AG04449 (cell line): ENCODE results near the gene PF4V1.

Experiments
- CTCF ChIA-PET: fragments of 350-600 bp; formaldehyde crosslinking; extraction: SDS; loops from one replicate; lab custom pipeline; 2021; ENCODE audit warnings: antibody characterized with exemption; lab: Yijun Ruan, JAX
- POLR2A ChIA-PET: fragments of 400-600, 350-600 bp; formaldehyde crosslinking; extraction: SDS; loops from one replicate; lab custom pipeline; 2020; ENCODE audit warnings: antibody characterized with exemption, inconsistent platforms; lab: Yijun Ruan, JAX
- DNase-seq: peaks from one replicate; pipeline ENCODE4 v3.0.0-alpha.2; 2010; ENCODE audit warnings: low read depth, low spot score
- H3K4me3 ChIP-seq: 2 replicates; pipeline ENCODE4 v1.5.1; 2011; ENCODE audit warnings: low read depth, mild to moderate bottlenecking, control low read depth, low read length
- CTCF ChIP-seq: IDR thresholded peaks from one replicate; pipeline ENCODE4 v1.5.1; 2011; ENCODE audit warnings: mild to moderate bottlenecking, moderate library complexity, low read length, control low read depth, inconsistent platforms; ENCODE audit not compliant: insufficient read depth; ENCODE audit errors: missing control alignments

Gene PF4V1

GRCh38 chr4:73841243-73841925, 11.7 kb upstream of the PF4V1 start:
- ChIA-PET POLR2A (no interaction called here), CTCF (no interaction called here)
- no peak for TF ChIP-seq CTCF
- DNase-seq: no peak
- no peak overlapping the region for H3K4me3 ChIP-seq

GRCh38 chr4:73842696-73843095, 10.4 kb upstream of the PF4V1 start:
- ChIA-PET CTCF (interaction anchor here (1.1 kb wide), 1 partner anchor 12 kb away, joined by 3 read pairs; no protein-coding TSS in a partner anchor), POLR2A (no interaction called here)
- H3K4me3 ChIP-seq: no peak overlapping the region
- no peak for DNase-seq
- no peak for TF ChIP-seq CTCF

- no peak for TF ChIP-seq CTCF
- no peak overlapping the region for H3K4me3 ChIP-seq
- POLR2A ChIA-PET: interaction anchor here (0.6 to 0.7 kb wide), 2 partner anchors 37 to 139 kb away, joined by 3 to 5 read pairs; no protein-coding TSS in a partner anchor
- CTCF ChIA-PET: interaction anchor here (1.0 to 1.9 kb wide), 5 partner anchors 9 to 181 kb away, joined by 3 to 6 read pairs (median 4); partner anchors contain the start of gene PF4V1
- DNase-seq: no peak
Measured at GRCh38 chr4:73843369-73843768, 9.7 kb upstream of the PF4V1 start.

GRCh38 chr4:73844345-73844744, 8.8 kb upstream of the PF4V1 start:
- no peak for DNase-seq
- POLR2A ChIA-PET: no interaction called here
- CTCF ChIA-PET: interaction anchor here (1.0 to 1.9 kb wide), 3 partner anchors 75 to 182 kb away, joined by 4 to 5 read pairs (median 4); no protein-coding TSS in a partner anchor
- no peak overlapping the region for H3K4me3 ChIP-seq
- no peak for TF ChIP-seq CTCF

GRCh38 chr4:73844806-73845205, 8.3 kb upstream of the PF4V1 start:
- no peak for TF ChIP-seq CTCF
- H3K4me3 ChIP-seq: no peak overlapping the region
- ChIA-PET POLR2A (no interaction called here), CTCF (interaction anchor here (1.9 kb wide), 1 partner anchor 183 kb away, joined by 5 read pairs; no protein-coding TSS in a partner anchor)
- DNase-seq: no peak

- CTCF ChIA-PET: interaction anchor here (1.2 kb wide), 1 partner anchor 287 kb away, joined by 3 read pairs; no protein-coding TSS in a partner anchor
- POLR2A ChIA-PET: interaction anchor here (0.7 kb wide), 1 partner anchor 269 kb away, joined by 4 read pairs; no protein-coding TSS in a partner anchor
- no peak for TF ChIP-seq CTCF
- H3K4me3 ChIP-seq: no peak overlapping the region
- no peak for DNase-seq
Measured at GRCh38 chr4:73847526-73848182, 5.4 kb upstream of the PF4V1 start.
